ENCODE measurements around the gene GNB3.
A peak's percentile ranks its signal among the peaks of the same experiment; 100 is the strongest.

DNA sequence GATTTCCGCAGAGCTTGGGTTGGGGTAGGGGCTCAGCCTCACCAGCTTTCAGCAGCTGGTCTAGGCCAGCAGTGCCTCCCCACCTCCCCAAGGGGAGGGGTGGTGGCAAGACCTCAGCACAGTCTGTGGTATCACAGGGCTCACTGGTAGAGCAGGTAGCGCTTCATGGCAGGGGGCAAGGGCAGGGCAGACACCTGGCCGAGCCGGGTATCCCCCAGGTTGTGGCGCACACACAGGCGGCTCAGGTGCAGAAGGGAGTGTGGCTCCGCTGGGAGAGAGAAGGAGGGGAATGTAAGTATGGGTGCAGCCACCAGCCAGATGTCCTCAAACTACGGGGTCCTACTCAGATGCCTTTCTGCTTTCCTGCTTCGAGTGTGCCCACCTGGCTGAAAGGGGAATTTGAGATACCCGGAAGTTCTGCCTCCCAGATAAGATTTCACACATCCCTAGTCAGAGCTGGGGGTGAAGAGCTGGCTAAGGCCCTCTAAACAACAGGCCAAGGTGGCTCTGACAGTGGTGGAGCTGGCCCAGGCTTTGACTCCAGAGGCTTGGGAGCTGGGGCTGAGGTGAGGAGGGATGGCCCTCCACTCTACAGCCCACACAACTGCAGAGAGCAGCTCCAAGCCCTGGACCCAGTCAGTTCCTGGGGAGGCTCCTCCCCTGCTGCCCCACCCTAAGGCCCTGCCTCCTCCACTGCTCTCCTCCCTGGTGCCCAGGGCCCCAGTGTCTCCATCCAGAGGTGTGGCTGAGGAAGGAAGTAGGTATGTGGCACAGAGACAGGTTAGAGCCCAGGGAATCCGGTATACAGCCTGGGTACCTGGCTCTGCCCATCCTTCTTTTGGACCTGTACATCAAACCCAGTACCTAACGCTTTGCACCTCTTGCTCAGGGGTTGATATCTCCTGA, 30.6 kb downstream of the GNB3 start:
- peak; percentile 86 for TF ChIP-seq POLR2AphosphoS5 (IDR thresholded peaks at IDR 0.05; ENCODE audit: low read depth, low read length)
- TF ChIP-seq, protein P1, sequence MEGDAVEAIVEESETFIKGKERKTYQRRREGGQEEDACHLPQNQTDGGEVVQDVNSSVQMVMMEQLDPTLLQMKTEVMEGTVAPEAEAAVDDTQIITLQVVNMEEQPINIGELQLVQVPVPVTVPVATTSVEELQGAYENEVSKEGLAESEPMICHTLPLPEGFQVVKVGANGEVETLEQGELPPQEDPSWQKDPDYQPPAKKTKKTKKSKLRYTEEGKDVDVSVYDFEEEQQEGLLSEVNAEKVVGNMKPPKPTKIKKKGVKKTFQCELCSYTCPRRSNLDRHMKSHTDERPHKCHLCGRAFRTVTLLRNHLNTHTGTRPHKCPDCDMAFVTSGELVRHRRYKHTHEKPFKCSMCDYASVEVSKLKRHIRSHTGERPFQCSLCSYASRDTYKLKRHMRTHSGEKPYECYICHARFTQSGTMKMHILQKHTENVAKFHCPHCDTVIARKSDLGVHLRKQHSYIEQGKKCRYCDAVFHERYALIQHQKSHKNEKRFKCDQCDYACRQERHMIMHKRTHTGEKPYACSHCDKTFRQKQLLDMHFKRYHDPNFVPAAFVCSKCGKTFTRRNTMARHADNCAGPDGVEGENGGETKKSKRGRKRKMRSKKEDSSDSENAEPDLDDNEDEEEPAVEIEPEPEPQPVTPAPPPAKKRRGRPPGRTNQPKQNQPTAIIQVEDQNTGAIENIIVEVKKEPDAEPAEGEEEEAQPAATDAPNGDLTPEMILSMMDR (IDR thresholded peaks at IDR 0.05), result no peak
- TF ChIP-seq SIN3A (IDR thresholded peaks at IDR 0.05; ENCODE audit: borderline replicate concordance, insufficient read depth, low read depth, low read length), result no peak
- TF ChIP-seq, protein P2, sequence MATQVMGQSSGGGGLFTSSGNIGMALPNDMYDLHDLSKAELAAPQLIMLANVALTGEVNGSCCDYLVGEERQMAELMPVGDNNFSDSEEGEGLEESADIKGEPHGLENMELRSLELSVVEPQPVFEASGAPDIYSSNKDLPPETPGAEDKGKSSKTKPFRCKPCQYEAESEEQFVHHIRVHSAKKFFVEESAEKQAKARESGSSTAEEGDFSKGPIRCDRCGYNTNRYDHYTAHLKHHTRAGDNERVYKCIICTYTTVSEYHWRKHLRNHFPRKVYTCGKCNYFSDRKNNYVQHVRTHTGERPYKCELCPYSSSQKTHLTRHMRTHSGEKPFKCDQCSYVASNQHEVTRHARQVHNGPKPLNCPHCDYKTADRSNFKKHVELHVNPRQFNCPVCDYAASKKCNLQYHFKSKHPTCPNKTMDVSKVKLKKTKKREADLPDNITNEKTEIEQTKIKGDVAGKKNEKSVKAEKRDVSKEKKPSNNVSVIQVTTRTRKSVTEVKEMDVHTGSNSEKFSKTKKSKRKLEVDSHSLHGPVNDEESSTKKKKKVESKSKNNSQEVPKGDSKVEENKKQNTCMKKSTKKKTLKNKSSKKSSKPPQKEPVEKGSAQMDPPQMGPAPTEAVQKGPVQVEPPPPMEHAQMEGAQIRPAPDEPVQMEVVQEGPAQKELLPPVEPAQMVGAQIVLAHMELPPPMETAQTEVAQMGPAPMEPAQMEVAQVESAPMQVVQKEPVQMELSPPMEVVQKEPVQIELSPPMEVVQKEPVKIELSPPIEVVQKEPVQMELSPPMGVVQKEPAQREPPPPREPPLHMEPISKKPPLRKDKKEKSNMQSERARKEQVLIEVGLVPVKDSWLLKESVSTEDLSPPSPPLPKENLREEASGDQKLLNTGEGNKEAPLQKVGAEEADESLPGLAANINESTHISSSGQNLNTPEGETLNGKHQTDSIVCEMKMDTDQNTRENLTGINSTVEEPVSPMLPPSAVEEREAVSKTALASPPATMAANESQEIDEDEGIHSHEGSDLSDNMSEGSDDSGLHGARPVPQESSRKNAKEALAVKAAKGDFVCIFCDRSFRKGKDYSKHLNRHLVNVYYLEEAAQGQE (IDR thresholded peaks at IDR 0.05; ENCODE audit: insufficient read depth in 1 of 2, low read depth in 2 of 2, low read length in 1 of 2), result no peak
- TF ChIP-seq TCF7L2 (IDR thresholded peaks at IDR 0.05; ENCODE audit: low read depth, low read length), result no peak
